Activated naive CD8-positive, alpha-beta T cell treated with anti-CD3 and anti-CD28 coated beads, Interleukin-2, amount 50 U/mL, for 24 hours (primary cell): ENCODE results near the gene SEC14L2.

Experiments used
- ATAC-seq: fragments of 150-1000 bp; cut with Tn5 transposase; one replicate; pipeline ENCODE4 v1.10.0; 2021
- DNase-seq: peaks from one replicate; pipeline ENCODE4 v3.0.0; 2021
- H3K27ac Mint-ChIP-seq: one replicate; pipeline ENCODE4 v1.8.0; 2021; ENCODE audit warnings: mild to moderate bottlenecking, mixed read lengths
- H3K27me3 Mint-ChIP-seq: one replicate; pipeline ENCODE4 v1.8.0; 2021; ENCODE audit warnings: mixed read lengths
- H3K36me3 Mint-ChIP-seq: one replicate; pipeline ENCODE4 v1.8.0; 2021; ENCODE audit warnings: low read depth, mixed read lengths
- H3K4me1 Mint-ChIP-seq: one replicate; pipeline ENCODE4 v1.8.0; 2021; ENCODE audit warnings: mixed read lengths
- H3K4me3 Mint-ChIP-seq: one replicate; pipeline ENCODE4 v1.8.0; 2021; ENCODE audit warnings: mild to moderate bottlenecking, moderate library complexity, mixed read lengths
- H3K9me3 Mint-ChIP-seq: one replicate; pipeline ENCODE4 v1.8.0; 2021; ENCODE audit warnings: mixed read lengths

Gene SEC14L2

GRCh38 chr22:30368420-30368819 is 28.4 kb upstream of the SEC14L2 start:
- H3K4me3 Mint-ChIP-seq, result no peak overlapping the region
- DNase-seq, result no peak
- H3K36me3 Mint-ChIP-seq, result no peaks in the 10 kb centered on the region
- no peaks in the 10 kb centered on the region for H3K9me3 Mint-ChIP-seq
- H3K27ac Mint-ChIP-seq, result no peak overlapping the region
- no peak for ATAC-seq
- H3K4me1 Mint-ChIP-seq, result no peaks in the 10 kb centered on the region
- H3K27me3 Mint-ChIP-seq, result no peaks in the 10 kb centered on the region

GRCh38 chr22:30370641-30371230 is 26.1 kb upstream of the SEC14L2 start:
- ATAC-seq (no peak), DNase-seq (no peak)
- Mint-ChIP-seq H3K36me3 (no peaks in the 10 kb centered on the region), H3K4me3 (no peak overlapping the region), H3K4me1 (no peaks in the 10 kb centered on the region), H3K9me3 (no peaks in the 10 kb centered on the region), H3K27ac (no peak overlapping the region), H3K27me3 (no peaks in the 10 kb centered on the region)

- DNase-seq (no peak), ATAC-seq (no peak)
- Mint-ChIP-seq H3K27me3 (no peaks in the 10 kb centered on the region), H3K9me3 (no peaks in the 10 kb centered on the region), H3K27ac (no peak overlapping the region), H3K4me1 (no peaks in the 10 kb centered on the region), H3K4me3 (no peak overlapping the region), H3K36me3 (no peaks in the 10 kb centered on the region)
Measured at GRCh38 chr22:30371321-30371720, 25.5 kb upstream of the SEC14L2 start.

- Mint-ChIP-seq H3K27ac (no peak overlapping the region), H3K36me3 (no peaks in the 10 kb centered on the region), H3K4me1 (no peaks in the 10 kb centered on the region), H3K4me3 (no peak overlapping the region), H3K9me3 (no peaks in the 10 kb centered on the region), H3K27me3 (no peaks in the 10 kb centered on the region)
- DNase-seq, result no peak
- ATAC-seq, result no peak
Measured at GRCh38 chr22:30371981-30372380, 24.8 kb upstream of the SEC14L2 start.

- Mint-ChIP-seq H3K4me3 (no peak overlapping the region), H3K36me3 (no peaks in the 10 kb centered on the region), H3K27me3 (no peaks in the 10 kb centered on the region), H3K4me1 (no peaks in the 10 kb centered on the region), H3K27ac (no peak overlapping the region), H3K9me3 (no peaks in the 10 kb centered on the region)
- ATAC-seq, result no peak
- no peak for DNase-seq
Measured at GRCh38 chr22:30372915-30373314, 23.9 kb upstream of the SEC14L2 start.

GRCh38 chr22:30373331-30374325 is 23.2 kb upstream of the SEC14L2 start:
- ATAC-seq (no peak), DNase-seq (no peak)
- Mint-ChIP-seq H3K27me3 (no peaks in the 10 kb centered on the region), H3K4me3 (no peak overlapping the region), H3K27ac (no peak overlapping the region), H3K36me3 (no peaks in the 10 kb centered on the region), H3K9me3 (no peaks in the 10 kb centered on the region), H3K4me1 (no peaks in the 10 kb centered on the region)

GRCh38 chr22:30375312-30375849 is 21.4 kb upstream of the SEC14L2 start:
- ATAC-seq (no peak), DNase-seq (no peak)
- Mint-ChIP-seq H3K9me3 (no peaks in the 10 kb centered on the region), H3K27ac (no peak overlapping the region), H3K27me3 (no peaks in the 10 kb centered on the region), H3K36me3 (no peaks in the 10 kb centered on the region), H3K4me3 (no peak overlapping the region), H3K4me1 (no peaks in the 10 kb centered on the region)

GRCh38 chr22:30380011-30380410 is 16.8 kb upstream of the SEC14L2 start:
- Mint-ChIP-seq H3K27ac (no peak overlapping the region), H3K27me3 (no peaks in the 10 kb centered on the region)

GRCh38 chr22:30381264-30381663 is 15.6 kb upstream of the SEC14L2 start:
- DNase-seq (peak; percentile 34), ATAC-seq (peak; percentile 80)
- no peaks in the 10 kb centered on the region for H3K9me3 Mint-ChIP-seq
- H3K27me3 Mint-ChIP-seq, result no peaks in the 10 kb centered on the region
- H3K36me3 Mint-ChIP-seq, result no peaks in the 10 kb centered on the region
- no peak overlapping the region for H3K27ac Mint-ChIP-seq
- H3K4me3 Mint-ChIP-seq, result no peak overlapping the region
- H3K4me1 Mint-ChIP-seq, result peaks cover 10% of the 10 kb centered on the region

More at GRCh38 chr22:30380011-30380410, 16.8 kb upstream of the SEC14L2 start:
- no peak for ATAC-seq
- DNase-seq, result no peak
- Mint-ChIP-seq H3K4me3 (no peak overlapping the region), H3K4me1 (peaks cover 8% of the 10 kb centered on the region), H3K9me3 (no peaks in the 10 kb centered on the region), H3K36me3 (no peaks in the 10 kb centered on the region)

- no peak for DNase-seq
- Mint-ChIP-seq H3K27ac (no peak overlapping the region), H3K27me3 (no peaks in the 10 kb centered on the region), H3K4me1 (peaks cover 14% of the 10 kb centered on the region), H3K4me3 (no peak overlapping the region), H3K36me3 (no peaks in the 10 kb centered on the region), H3K9me3 (no peaks in the 10 kb centered on the region)
- ATAC-seq, result no peak
Measured at GRCh38 chr22:30382340-30382739, 14.5 kb upstream of the SEC14L2 start.

GRCh38 chr22:30383061-30383460 is 13.8 kb upstream of the SEC14L2 start:
- H3K4me1 Mint-ChIP-seq, result peaks cover 17% of the 10 kb centered on the region
- no peaks in the 10 kb centered on the region for H3K9me3 Mint-ChIP-seq
- no peak overlapping the region for H3K27ac Mint-ChIP-seq
- H3K36me3 Mint-ChIP-seq, result no peaks in the 10 kb centered on the region
- H3K27me3 Mint-ChIP-seq, result no peaks in the 10 kb centered on the region
- no peak for DNase-seq
- no peak for ATAC-seq
- no peak overlapping the region for H3K4me3 Mint-ChIP-seq

- Mint-ChIP-seq H3K27me3 (no peaks in the 10 kb centered on the region), H3K36me3 (no peaks in the 10 kb centered on the region), H3K27ac (no peak overlapping the region), H3K4me1 (peaks cover 34% of the 10 kb centered on the region), H3K4me3 (peak overlapping the region; percentile 77), H3K9me3 (no peaks in the 10 kb centered on the region)
- DNase-seq (no peak), ATAC-seq (no peak)
Measured at GRCh38 chr22:30385942-30386341, 10.9 kb upstream of the SEC14L2 start.

GRCh38 chr22:30386608-30386959 is 10.2 kb upstream of the SEC14L2 start:
- ATAC-seq (no peak), DNase-seq (no peak)
- Mint-ChIP-seq H3K4me1 (peaks cover 34% of the 10 kb centered on the region), H3K27ac (no peak overlapping the region), H3K4me3 (peak overlapping the region; percentile 77), H3K9me3 (no peaks in the 10 kb centered on the region), H3K36me3 (no peaks in the 10 kb centered on the region), H3K27me3 (no peaks in the 10 kb centered on the region)

GRCh38 chr22:30386960-30387827 is 9.6 kb upstream of the SEC14L2 start, which contains the start of gene RNF215:
Gene RNF215 (minus strand): TSS chr22:30387411. CDS start chr22:30387313, 98 bp downstream.
- Mint-ChIP-seq H3K27ac (peak within 1 kb of the TSS; percentile 42), H3K4me3 (peak within 1 kb of the TSS; percentile 77), H3K27me3 (no peaks in the 10 kb centered on the region), H3K9me3 (no peaks in the 10 kb centered on the region), H3K36me3 (no peaks in the 10 kb centered on the region), H3K4me1 (peaks cover 40% of the 10 kb centered on the region)
- ATAC-seq, result peak; percentile 69
- peak; percentile 85 for DNase-seq
